GM19467 (cell line): ENCODE measurements around the gene PPFIBP1.
"Not testable (repeated sequence)": the region's sequence is repeated elsewhere in the genome, so short reads cannot be mapped to it uniquely, and the experiment has no call there.

Experiments used
- ATAC-seq: cut with Tn5 transposase; IDR thresholded peaks from one replicate; pipeline ENCODE4 v1.9.1; 2021; ENCODE audit warnings: mild to moderate bottlenecking, moderate library complexity; ENCODE audit not compliant: unreplicated experiment

Gene PPFIBP1

GRCh38 chr12:27588776-27589175 is 64.8 kb downstream of the PPFIBP1 start:
- ATAC-seq = no peak

- no peak for ATAC-seq
Observed at GRCh38 chr12:27589419-27589818, 65.4 kb downstream of the PPFIBP1 start.

DNA sequence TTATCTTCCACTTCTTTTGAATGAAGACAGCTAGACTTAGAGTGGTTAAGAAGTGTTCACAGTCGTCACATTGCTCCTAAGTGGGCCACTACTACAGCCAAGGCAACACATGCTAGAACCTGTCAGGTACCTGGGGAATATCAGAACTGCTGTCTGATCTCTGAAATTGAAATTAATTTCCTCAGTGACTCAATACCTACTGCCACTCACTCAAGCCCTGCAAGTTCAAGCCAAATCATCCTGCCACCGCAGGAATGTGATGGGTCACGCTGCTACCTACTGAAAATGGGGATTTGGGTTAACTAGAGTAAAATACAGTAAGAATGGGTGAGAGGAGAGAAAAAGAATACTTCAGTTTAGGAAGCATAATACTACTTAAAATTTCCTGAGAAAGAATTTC is 67.7 kb downstream of the PPFIBP1 start:
- not testable (repeated sequence) for ATAC-seq

GRCh38 chr12:27592548-27592947 is 68.5 kb downstream of the PPFIBP1 start:
- ATAC-seq = no peak

GRCh38 chr12:27593266-27593665 is 69.3 kb downstream of the PPFIBP1 start:
- ATAC-seq = no peak

DNA sequence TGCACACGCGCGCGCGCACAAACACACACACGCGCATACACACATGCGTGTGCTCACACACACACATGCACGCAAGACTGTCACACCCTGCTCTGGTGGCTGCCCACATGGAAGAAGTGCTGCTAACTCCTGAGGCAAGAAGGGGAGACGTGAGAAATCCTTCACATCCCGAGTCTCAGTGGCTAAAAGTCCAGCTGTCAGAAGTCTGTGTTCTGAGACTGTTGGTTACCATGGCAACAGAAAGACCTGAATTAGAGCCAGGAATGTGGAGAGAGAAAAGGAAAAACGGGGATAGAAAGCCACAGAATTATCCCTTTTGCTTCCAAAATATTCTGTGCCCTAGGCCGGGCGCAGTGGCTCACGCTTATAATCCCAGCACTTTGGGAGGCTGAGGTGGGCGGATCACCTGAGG is 71.2 kb downstream of the PPFIBP1 start:
- no peak for ATAC-seq

DNA sequence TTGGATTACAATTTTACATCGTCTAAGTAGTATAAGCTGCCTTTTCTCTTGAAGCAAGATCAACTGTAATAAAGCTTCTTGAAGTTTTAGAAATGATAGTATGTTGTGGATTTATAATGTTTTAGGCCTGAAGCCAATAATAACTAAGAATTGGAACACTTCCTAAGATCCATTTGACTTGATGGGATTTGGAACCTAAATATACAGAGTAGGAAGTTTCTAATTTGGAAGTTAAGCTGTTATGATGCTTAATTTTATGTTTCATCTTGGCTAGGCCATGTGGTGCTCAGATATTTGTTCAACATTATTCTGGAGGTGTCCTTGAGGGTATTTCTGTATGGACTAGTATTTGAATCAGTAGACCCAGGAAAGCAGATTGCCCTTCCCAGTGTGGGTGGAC is 74.9 kb downstream of the PPFIBP1 start:
- ATAC-seq = not testable (repeated sequence)

GRCh38 chr12:27601056-27601828 is 77.2 kb downstream of the PPFIBP1 start:
- ATAC-seq = not testable (repeated sequence)

DNA sequence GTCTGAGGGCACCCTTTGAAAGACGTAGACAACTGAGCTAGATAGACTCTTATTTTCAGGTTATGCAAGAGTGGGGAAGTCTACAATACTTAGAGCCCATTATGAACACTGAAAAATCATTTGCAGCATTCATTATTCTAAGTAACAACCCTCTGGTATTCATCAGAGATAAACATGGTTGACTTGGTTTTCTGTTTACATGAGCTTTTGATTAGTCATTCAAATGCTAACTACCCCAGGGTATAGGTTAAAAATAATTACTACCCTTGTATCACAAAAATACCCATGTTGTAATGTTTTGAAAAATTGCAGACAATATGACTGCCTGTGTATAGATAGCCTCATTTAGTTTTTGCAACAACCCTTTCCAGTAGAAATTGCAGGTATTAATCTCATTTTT is 78.5 kb downstream of the PPFIBP1 start:
- no peak for ATAC-seq

DNA sequence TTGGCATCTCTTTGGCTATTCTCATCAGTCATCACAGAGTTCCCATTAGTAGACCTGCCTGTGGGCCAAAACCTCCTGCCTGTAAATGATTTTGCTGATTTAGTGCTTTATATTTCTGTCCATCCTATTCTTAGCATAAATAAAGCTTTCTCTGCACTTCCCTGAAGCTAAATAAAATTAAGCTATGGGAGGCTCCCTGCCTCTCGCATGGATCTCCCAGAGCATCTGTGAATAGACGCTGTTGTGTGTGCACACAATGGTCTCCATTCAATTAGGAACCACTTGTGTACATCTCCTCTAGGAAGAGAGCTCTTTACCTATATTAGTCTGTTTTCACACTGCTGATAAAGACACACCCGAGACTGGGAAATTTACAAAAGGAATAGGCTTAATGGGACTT is 80.4 kb downstream of the PPFIBP1 start:
- ATAC-seq = no peak

DNA sequence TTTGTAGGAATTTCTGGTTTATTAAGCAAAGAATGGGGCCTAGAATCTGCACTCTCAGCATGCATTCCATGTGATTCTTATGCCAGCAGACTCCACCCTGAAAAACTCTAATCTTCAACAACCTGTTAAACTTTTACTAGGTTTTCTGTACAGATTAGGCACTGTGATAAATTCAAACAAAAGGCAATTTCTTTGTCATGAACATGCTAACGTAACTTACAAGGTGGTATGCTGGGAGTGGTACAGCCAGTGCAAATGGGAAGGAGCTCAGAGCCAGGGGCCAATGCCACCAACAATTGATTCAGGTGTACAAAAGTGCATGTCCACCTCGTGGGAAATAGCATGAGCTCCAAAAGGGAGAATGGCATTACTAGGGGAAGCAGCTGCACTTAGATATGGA is 83.0 kb downstream of the PPFIBP1 start:
- ATAC-seq = no peak

DNA sequence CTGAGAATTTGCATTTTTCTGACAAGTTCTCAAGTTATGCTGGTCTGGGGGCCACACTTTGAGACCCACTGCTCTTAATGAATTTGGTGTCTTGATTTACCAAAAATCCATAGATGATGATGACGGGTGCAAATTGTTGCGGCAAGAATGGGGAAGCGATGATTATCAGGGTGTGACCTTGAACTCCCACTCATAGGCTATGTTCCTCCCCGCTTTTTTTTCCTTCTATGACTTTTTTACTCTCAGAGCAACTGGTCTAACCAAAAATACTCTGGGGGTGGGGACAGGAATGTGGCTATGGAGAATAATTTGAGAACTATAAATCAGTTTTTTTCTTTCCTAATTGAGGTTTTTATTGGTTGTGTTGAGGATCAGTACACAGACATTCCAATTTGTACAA is 83.6 kb downstream of the PPFIBP1 start:
- no peak for ATAC-seq

- ATAC-seq = no peak
Observed at GRCh38 chr12:27608890-27609289, 84.9 kb downstream of the PPFIBP1 start.

DNA sequence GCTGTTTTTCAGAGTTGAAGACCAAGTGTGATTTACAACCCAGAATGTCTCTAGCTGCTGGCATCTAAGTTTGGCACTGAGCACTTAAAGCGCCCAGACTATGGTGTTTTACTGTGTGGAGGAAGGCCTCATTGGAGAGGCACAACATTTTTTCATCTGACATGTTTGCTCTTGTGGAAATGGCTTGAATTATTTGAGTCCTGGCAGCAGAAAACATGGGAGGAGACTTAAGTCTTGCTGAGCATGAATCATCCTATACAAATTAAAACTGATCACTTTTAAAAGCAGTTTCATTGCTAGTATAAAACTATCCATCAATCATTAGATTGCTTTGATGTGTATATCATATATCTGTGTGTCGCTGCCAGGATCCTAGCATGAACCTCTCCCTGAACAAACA is 86.4 kb downstream of the PPFIBP1 start:
- ATAC-seq = no peak

DNA sequence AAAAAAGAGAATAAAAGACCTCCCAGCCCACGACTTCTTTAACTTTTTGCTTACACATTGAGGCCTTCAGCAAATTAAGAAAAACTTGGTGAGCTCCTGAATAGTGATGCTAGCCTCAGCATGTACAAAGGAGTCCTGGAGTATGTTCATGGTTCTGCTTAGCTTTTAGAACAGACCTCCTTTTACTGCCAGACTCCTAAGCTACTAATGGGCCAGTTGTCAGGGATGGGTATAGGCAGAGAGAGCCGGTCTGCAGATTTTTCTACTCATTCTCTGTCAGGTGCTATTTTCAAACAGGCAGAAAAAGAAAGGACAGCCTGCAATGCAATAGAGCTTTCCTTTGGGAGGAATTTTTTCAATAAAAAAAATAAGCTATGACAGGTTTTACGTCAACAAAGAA is 90.4 kb downstream of the PPFIBP1 start:
- ATAC-seq = no peak

DNA sequence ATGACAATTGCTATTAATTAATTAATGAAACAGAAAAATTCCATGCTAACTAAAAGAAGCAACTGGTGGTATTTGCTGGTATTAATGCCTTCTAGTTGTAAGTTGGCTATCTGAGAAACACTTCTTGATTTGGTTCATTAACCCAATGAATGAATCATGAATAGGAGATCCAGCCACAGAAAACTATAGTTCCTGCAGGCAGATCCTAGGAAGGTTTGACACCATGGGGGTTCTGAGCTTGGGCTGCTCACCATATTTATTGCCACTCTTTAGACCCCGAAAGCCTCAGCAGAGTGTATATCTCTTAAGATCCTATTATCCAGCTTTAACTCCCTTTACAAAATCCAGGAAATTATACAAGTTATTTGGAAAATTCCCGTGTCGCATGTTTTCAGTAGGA is 90.9 kb downstream of the PPFIBP1 start:
- ATAC-seq = no peak

DNA sequence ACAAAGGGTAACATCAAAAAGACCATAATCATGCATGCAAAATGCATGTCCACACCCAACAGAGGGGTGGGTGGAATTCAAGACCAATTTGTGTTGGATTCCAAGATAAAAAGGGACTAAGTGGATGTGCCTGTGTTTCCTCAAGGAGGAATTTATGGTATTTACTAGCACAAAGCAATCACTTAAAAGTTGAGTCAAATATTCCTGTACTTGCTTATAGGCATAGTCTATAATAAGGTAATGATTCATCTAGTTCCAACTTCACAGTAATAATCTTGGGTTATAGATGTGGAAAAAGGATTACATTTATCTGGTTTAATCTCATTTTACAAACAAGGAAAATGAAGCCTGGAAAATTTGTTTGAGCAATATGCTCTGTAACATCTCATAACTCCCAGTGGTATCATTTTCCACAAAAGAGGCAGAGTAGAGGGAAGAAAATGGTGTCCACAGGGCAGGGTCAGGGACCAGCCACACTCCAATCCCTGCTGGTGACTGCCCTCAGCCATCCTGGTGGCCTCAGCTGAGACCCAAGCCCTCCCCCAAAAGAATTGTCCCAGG is 91.4 kb downstream of the PPFIBP1 start:
- no peak for ATAC-seq

GRCh38 chr12:27616356-27617142 is 92.5 kb downstream of the PPFIBP1 start:
- ATAC-seq = no peak

DNA sequence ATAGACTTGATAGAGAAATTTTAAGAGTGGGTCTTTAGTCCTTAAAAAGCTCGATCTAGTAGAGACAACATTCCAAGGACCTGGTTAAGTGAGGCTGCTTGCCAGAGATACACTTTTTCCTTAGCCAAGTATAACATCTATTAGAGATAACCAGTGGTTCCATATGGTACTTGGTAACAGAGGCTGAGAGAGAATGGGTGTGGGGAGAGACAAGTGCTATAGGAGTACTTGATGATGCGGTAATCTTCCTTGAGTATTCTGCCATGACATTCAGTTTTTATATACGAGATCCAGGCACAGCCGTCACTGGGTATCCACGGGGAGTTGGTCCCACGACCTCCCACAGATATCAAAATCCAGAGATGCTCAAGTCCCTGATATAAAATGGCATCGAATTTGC is 94.8 kb downstream of the PPFIBP1 start:
- ATAC-seq = no peak

DNA sequence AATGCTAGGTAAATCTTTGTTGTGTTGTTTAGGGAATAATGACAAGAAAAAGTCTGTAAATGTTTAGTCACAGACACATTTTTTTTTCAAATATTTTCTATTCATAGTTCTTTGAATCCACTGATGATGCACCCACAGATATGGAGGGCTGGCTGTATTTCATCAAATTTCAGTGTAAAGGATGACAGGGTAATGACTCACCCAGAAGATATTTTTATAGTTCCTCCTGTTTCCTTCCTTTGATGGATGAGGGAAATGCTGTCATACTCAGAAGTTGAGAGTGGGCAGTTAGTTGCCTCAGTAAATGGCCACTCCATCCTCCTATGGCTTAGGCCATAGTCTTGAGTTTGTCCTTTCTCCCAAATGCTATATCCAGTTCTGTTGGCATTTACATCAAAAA is 95.3 kb downstream of the PPFIBP1 start:
- no peak for ATAC-seq

- no peak for ATAC-seq
Observed at GRCh38 chr12:27620121-27620520, 96.1 kb downstream of the PPFIBP1 start.
